H9 (cell line): ENCODE data around the gene GRK3. TPM values are rescaled to one million over a fixed set of nuclear protein-coding genes. Genes with fewer than 3 reads are reported as not detected.
A peak's percentile ranks its signal among the peaks of the same experiment; 100 is the strongest.

Experiments
- DNase-seq: peaks from one replicate; pipeline ENCODE4 v3.0.0-alpha.2; 2017
- H2AFZ ChIP-seq: one replicate; pipeline ENCODE4 v1.6.1; 2013; ENCODE audit warnings: mild to moderate bottlenecking, low read length, control low read depth, moderate library complexity
- H2AK5ac ChIP-seq: 2 replicates; pipeline ENCODE4 v1.6.1; 2013; ENCODE audit warnings: low read length, control low read depth, mixed read lengths; ENCODE audit not compliant: insufficient read length
- H2BK120ac ChIP-seq: one replicate; pipeline ENCODE4 v1.6.1; 2013; ENCODE audit warnings: low read depth, mild to moderate bottlenecking, low read length, control low read depth, inconsistent platforms; ENCODE audit not compliant: poor library complexity, severe bottlenecking
- H2BK12ac ChIP-seq: 2 replicates; pipeline ENCODE4 v1.6.1; 2013; ENCODE audit warnings: low read length, control low read depth, mixed read lengths, low read depth; ENCODE audit not compliant: insufficient read length
- H2BK15ac ChIP-seq: 2 replicates; pipeline ENCODE4 v1.6.1; 2013; ENCODE audit warnings: low read depth, low read length, control low read depth
- H2BK20ac ChIP-seq: one replicate; pipeline ENCODE4 v1.6.1; 2013; ENCODE audit warnings: low read depth, mild to moderate bottlenecking, low read length, control low read depth, inconsistent platforms; ENCODE audit not compliant: poor library complexity, severe bottlenecking
- H2BK5ac ChIP-seq: 2 replicates; pipeline ENCODE4 v1.6.1; 2013; ENCODE audit warnings: low read length, control low read depth, mixed read lengths; ENCODE audit not compliant: insufficient read length
- H3K14ac ChIP-seq: 2 replicates; pipeline ENCODE4 v1.6.1; 2013; ENCODE audit warnings: low read length, control low read depth; ENCODE audit not compliant: insufficient read depth
- H3K18ac ChIP-seq: 2 replicates; pipeline ENCODE4 v1.6.1; 2013; ENCODE audit warnings: low read depth, mild to moderate bottlenecking, mixed read lengths, low read length, control low read depth; ENCODE audit not compliant: insufficient read length
- H3K23ac ChIP-seq: 2 replicates; pipeline ENCODE4 v1.6.1; 2013; ENCODE audit warnings: low read length, control low read depth, mixed read lengths, low read depth; ENCODE audit not compliant: insufficient read length
- H3K23me2 ChIP-seq: 2 replicates; pipeline ENCODE4 v1.6.1; 2013; ENCODE audit warnings: low read depth, mild to moderate bottlenecking, mixed read lengths, low read length, control low read depth; ENCODE audit not compliant: insufficient read length, poor library complexity, severe bottlenecking
- H3K27ac ChIP-seq: 2 replicates; pipeline ENCODE4 v1.5.1; 2013; ENCODE audit warnings: low read length, control low read depth, mixed read lengths, low read depth; ENCODE audit not compliant: insufficient read length
- H3K27me3 ChIP-seq: 2 replicates; pipeline ENCODE4 v1.6.1; 2013; ENCODE audit warnings: low read length, control low read depth, inconsistent platforms; ENCODE audit not compliant: insufficient read depth
- H3K4ac ChIP-seq: 2 replicates; pipeline ENCODE4 v1.6.1; 2013; ENCODE audit warnings: low read depth, mild to moderate bottlenecking, control low read depth, inconsistent platforms, low read length, moderate library complexity
- H3K4me1 ChIP-seq: 2 replicates; pipeline ENCODE4 v1.6.1; 2013; ENCODE audit warnings: low read length, control low read depth, inconsistent platforms; ENCODE audit not compliant: insufficient read depth
- H3K4me2 ChIP-seq: 2 replicates; pipeline ENCODE4 v1.6.1; 2013; ENCODE audit warnings: low read length, control low read depth, mixed read lengths; ENCODE audit not compliant: insufficient read length, insufficient read depth
- H3K56ac ChIP-seq: 2 replicates; pipeline ENCODE4 v1.6.1; 2013; ENCODE audit warnings: low read depth, mild to moderate bottlenecking, mixed read lengths, low read length, control low read depth; ENCODE audit not compliant: insufficient read length
- H3K79me1 ChIP-seq: 2 replicates; pipeline ENCODE4 v1.6.1; 2013; ENCODE audit warnings: low read depth, mild to moderate bottlenecking, moderate library complexity, low read length, control low read depth, inconsistent platforms; ENCODE audit not compliant: insufficient read depth, poor library complexity, severe bottlenecking
- H3K79me2 ChIP-seq: 2 replicates; pipeline ENCODE4 v1.6.1; 2013; ENCODE audit warnings: low read length, control low read depth, inconsistent platforms; ENCODE audit not compliant: insufficient read depth
- H3K9ac ChIP-seq: 2 replicates; pipeline ENCODE4 v1.6.1; 2013; ENCODE audit warnings: low read length, control low read depth, mixed read lengths; ENCODE audit not compliant: insufficient read length; ENCODE audit errors: extremely low read depth
- H3K9me3 ChIP-seq: one replicate; pipeline ENCODE4 v1.6.1; 2013; ENCODE audit warnings: low read depth, low read length, inconsistent platforms; ENCODE audit not compliant: control insufficient read depth
- H3T11ph ChIP-seq: one replicate; pipeline ENCODE4 v1.6.1; 2013; ENCODE audit warnings: mild to moderate bottlenecking, low read length, control low read depth, inconsistent platforms
- H4K20me1 ChIP-seq: one replicate; pipeline ENCODE4 v1.6.1; 2013; ENCODE audit not compliant: control insufficient read depth, insufficient read length, insufficient read depth
- H4K5ac ChIP-seq: 2 replicates; pipeline ENCODE4 v1.6.1; 2013; ENCODE audit warnings: low read depth, mild to moderate bottlenecking, mixed read lengths, low read length, control low read depth; ENCODE audit not compliant: insufficient read length
- H4K8ac ChIP-seq: replicated peaks from 2 replicates; pipeline ENCODE4 v1.6.1; 2013; ENCODE audit warnings: low read length, control low read depth, mixed read lengths, low read depth; ENCODE audit not compliant: insufficient read length
- H4K91ac ChIP-seq: 2 replicates; pipeline ENCODE4 v1.6.1; 2013; ENCODE audit warnings: low read depth, mild to moderate bottlenecking, moderate library complexity, mixed read lengths, low read length, control low read depth; ENCODE audit not compliant: insufficient read length
- H3K27ac Mint-ChIP-seq, 3 experiments: 2 replicates in 2 of 3; 3 replicates in 1 of 3; pipeline ENCODE4 v1.8.0; 2020 to 2021; ENCODE audit warnings: mixed read lengths in 3 of 3, mild to moderate bottlenecking in 1 of 3, moderate library complexity in 1 of 3
- H3K27me3 Mint-ChIP-seq: 2 replicates; pipeline ENCODE4 v1.8.0; 2021; ENCODE audit warnings: low read depth, mild to moderate bottlenecking, moderate library complexity, mixed read lengths
- H3K36me3 Mint-ChIP-seq, 3 experiments: 2 replicates in 2 of 3; 3 replicates in 1 of 3; pipeline ENCODE4 v1.8.0; 2020 to 2021; ENCODE audit warnings: low read depth in 3 of 3, mixed read lengths in 3 of 3; ENCODE audit not compliant: insufficient read depth in 1 of 3
- H3K4me1 Mint-ChIP-seq, 2 experiments: 2 replicates each; pipeline ENCODE4 v1.8.0; 2020; ENCODE audit warnings: mixed read lengths in 2 of 2
- H3K4me3 Mint-ChIP-seq, 2 experiments: 2 replicates in 1 of 2; 3 replicates in 1 of 2; pipeline ENCODE4 v1.8.0; 2020 to 2021; ENCODE audit warnings: mild to moderate bottlenecking in 2 of 2, mixed read lengths in 2 of 2, moderate library complexity in 1 of 2
- H3K9me3 Mint-ChIP-seq, 2 experiments: 2 replicates in 1 of 2; 3 replicates in 1 of 2; pipeline ENCODE4 v1.8.0; 2020; ENCODE audit warnings: mild to moderate bottlenecking in 2 of 2, mixed read lengths in 2 of 2, moderate library complexity in 1 of 2
- CTCF ChIP-seq: fragments of 200-600 bp; sonication (generic); conservative IDR thresholded peaks from 3 replicates; pipeline ENCODE4 v1.8.0; 2021; ENCODE audit warnings: antibody characterized with exemption, mild to moderate bottlenecking
- WGBS: extraction: QIAGEN DNeasy Blood & Tissue Kit; methylation state at CpG from one replicate; pipeline ENCODE4 v1.1.7; 2013; ENCODE audit warnings: missing lambda C conversion rate, low lambda C conversion rate, mixed read lengths; ENCODE audit not compliant: insufficient read length; ENCODE audit errors: extremely low coverage; 5-methylcytosine and 5-hydroxymethylcytosine counted together
- total RNA-seq: library from RNA; stranded (reverse); gene quantifications from 2 replicates; pipeline ENCODE4 v1.2.1, GENCODE V29; 2021

Gene GRK3
- total RNA-seq, 1 experiment from 2014 or later, result 23.9 TPM

GRCh38 chr22:25697978-25698377 is 133.5 kb downstream of the GRK3 start:
- Mint-ChIP-seq H3K27me3 (no peaks in the 10 kb centered on the region), H3K9me3 (no peaks in the 10 kb centered on the region), H3K27ac (peak overlapping the region in 1 of 3 experiments; percentile 32; a peak in 1 of 7 replicates), H3K4me3 (no peak overlapping the region), H3K4me1 (peaks cover 6 to 11% of the 10 kb centered on the region in 2 experiments; a peak in 3 of 4 replicates), H3K36me3 (peaks cover 2 to 23% (median 15%) of the 10 kb centered on the region in 3 experiments; a peak in 6 of 7 replicates)
- H3K4me2 ChIP-seq, result no peak overlapping the region
- H4K5ac ChIP-seq, result no peak overlapping the region
- no peaks in the 10 kb centered on the region for H4K20me1 ChIP-seq
- DNase-seq, result no peak
- no peak overlapping the region for H3K18ac ChIP-seq
- no peak overlapping the region for H3K56ac ChIP-seq
- H3K4ac ChIP-seq, result no peak overlapping the region
- no peaks in the 10 kb centered on the region for H3K79me1 ChIP-seq
- H3K14ac ChIP-seq, result no peak overlapping the region
- no CpG with 5 or more reads among the region's 2 CpGs for whole genome bisulfite sequencing
- H3K4me1 ChIP-seq, result peaks cover 2% of the 10 kb centered on the region; the same call in 1 of the 2 replicates
- H3K9me3 ChIP-seq, result no peaks in the 10 kb centered on the region
- H3K27ac ChIP-seq, result no peak overlapping the region
- H4K91ac ChIP-seq, result no peak overlapping the region
- H2BK5ac ChIP-seq, result no peak overlapping the region
- no peak overlapping the region for H2BK20ac ChIP-seq
- TF ChIP-seq CTCF, result no peak
- H2AK5ac ChIP-seq, result no peak overlapping the region
- H2AFZ ChIP-seq, result no peak overlapping the region
- no peak overlapping the region for H3T11ph ChIP-seq
- no peak overlapping the region for H2BK120ac ChIP-seq
- H3K9ac ChIP-seq, result no peak overlapping the region
- H3K23me2 ChIP-seq, result no peaks in the 10 kb centered on the region
- no peak overlapping the region for H2BK12ac ChIP-seq
- no peaks in the 10 kb centered on the region for H3K27me3 ChIP-seq
- no peak overlapping the region for H2BK15ac ChIP-seq
- no peak overlapping the region for H4K8ac ChIP-seq
- no peak overlapping the region for H3K23ac ChIP-seq
- H3K79me2 ChIP-seq, result no peaks in the 10 kb centered on the region
